ENCODE results near the gene HDAC3.

Gene HDAC3

GRCh38 chr5:141669520-141669919 lies 32.9 kb upstream of the HDAC3 start:
- no peaks in the 10 kb centered on the region for H3K36me3 ChIP-seq (ENCODE audit: insufficient read depth, low read length)
- H3K9me2 ChIP-seq (replicated peaks; ENCODE audit: low read depth, low read length): no peaks in the 10 kb centered on the region
- no peak overlapping the region for H3K9ac ChIP-seq (ENCODE audit: low read depth, low read length, poor library complexity, severe bottlenecking)
- H3K4me2 ChIP-seq (ENCODE audit: low read depth, low read length, poor library complexity, severe bottlenecking): no peak overlapping the region
- no peak overlapping the region for H3K4me3 ChIP-seq (ENCODE audit: low read length, poor library complexity, severe bottlenecking)
- no peaks in the 10 kb centered on the region for H4K20me1 ChIP-seq (ENCODE audit: insufficient read depth, low read length, poor library complexity, severe bottlenecking)
- H3K9me3 ChIP-seq (ENCODE audit: insufficient read depth, low read depth, low read length): no peaks in the 10 kb centered on the region
- no peak overlapping the region for H2AFZ ChIP-seq (ENCODE audit: low read length)
- no peaks in the 10 kb centered on the region for H3F3A ChIP-seq (ENCODE audit: low read depth)
- no peak for TF ChIP-seq EZH2phosphoT487 (IDR thresholded peaks at IDR 0.05; ENCODE audit: borderline replicate concordance)
- peak; percentile 40 for TF ChIP-seq CTCF (conservative IDR thresholded peaks at IDR 0.05; ENCODE audit: low read length)
- no peaks in the 10 kb centered on the region for H3K79me2 ChIP-seq (ENCODE audit: insufficient read depth, low read length)
- no peaks in the 10 kb centered on the region for H3K27me3 ChIP-seq (ENCODE audit: insufficient read depth, low read length, poor library complexity, severe bottlenecking)
- H3K4me1 ChIP-seq (ENCODE audit: insufficient read depth, low read length, poor library complexity, severe bottlenecking): no peaks in the 10 kb centered on the region

- no peak overlapping the region for H2AFZ ChIP-seq (ENCODE audit: low read length)
- H3K4me1 ChIP-seq (ENCODE audit: insufficient read depth, low read length, poor library complexity, severe bottlenecking): no peaks in the 10 kb centered on the region
- no peaks in the 10 kb centered on the region for H3K27me3 ChIP-seq (ENCODE audit: insufficient read depth, low read length, poor library complexity, severe bottlenecking)
- no peak overlapping the region for H3K9ac ChIP-seq (ENCODE audit: low read depth, low read length, poor library complexity, severe bottlenecking)
- TF ChIP-seq CTCF (conservative IDR thresholded peaks at IDR 0.05; ENCODE audit: low read length) (no peak), EZH2phosphoT487 (IDR thresholded peaks at IDR 0.05; ENCODE audit: borderline replicate concordance) (no peak)
- no peaks in the 10 kb centered on the region for H3F3A ChIP-seq (ENCODE audit: low read depth)
- H3K79me2 ChIP-seq (ENCODE audit: insufficient read depth, low read length): no peaks in the 10 kb centered on the region
- no peaks in the 10 kb centered on the region for H3K9me3 ChIP-seq (ENCODE audit: insufficient read depth, low read depth, low read length)
- H3K36me3 ChIP-seq (ENCODE audit: insufficient read depth, low read length): no peaks in the 10 kb centered on the region
- H3K9me2 ChIP-seq (replicated peaks; ENCODE audit: low read depth, low read length): no peaks in the 10 kb centered on the region
- no peak overlapping the region for H3K4me2 ChIP-seq (ENCODE audit: low read depth, low read length, poor library complexity, severe bottlenecking)
- H4K20me1 ChIP-seq (ENCODE audit: insufficient read depth, low read length, poor library complexity, severe bottlenecking): no peaks in the 10 kb centered on the region
- no peak overlapping the region for H3K4me3 ChIP-seq (ENCODE audit: low read length, poor library complexity, severe bottlenecking)
These were observed 32.1 kb upstream of the HDAC3 start for GRCh38 chr5:141668601-141669265.

GRCh38 chr5:141665995-141666940 lies 29.6 kb upstream of the HDAC3 start:
- H3K4me1 ChIP-seq (ENCODE audit: insufficient read depth, low read length, poor library complexity, severe bottlenecking): no peaks in the 10 kb centered on the region
- no peaks in the 10 kb centered on the region for H3F3A ChIP-seq (ENCODE audit: low read depth)
- H3K9me2 ChIP-seq (replicated peaks; ENCODE audit: low read depth, low read length): no peaks in the 10 kb centered on the region
- H3K79me2 ChIP-seq (ENCODE audit: insufficient read depth, low read length): no peaks in the 10 kb centered on the region
- H3K36me3 ChIP-seq (ENCODE audit: insufficient read depth, low read length): no peaks in the 10 kb centered on the region
- no peak for TF ChIP-seq CTCF (conservative IDR thresholded peaks at IDR 0.05; ENCODE audit: low read length)
- no peak overlapping the region for H2AFZ ChIP-seq (ENCODE audit: low read length)
- no peaks in the 10 kb centered on the region for H3K9me3 ChIP-seq (ENCODE audit: insufficient read depth, low read depth, low read length)
- H4K20me1 ChIP-seq (ENCODE audit: insufficient read depth, low read length, poor library complexity, severe bottlenecking): no peaks in the 10 kb centered on the region
- no peak overlapping the region for H3K4me2 ChIP-seq (ENCODE audit: low read depth, low read length, poor library complexity, severe bottlenecking)
- H3K9ac ChIP-seq (ENCODE audit: low read depth, low read length, poor library complexity, severe bottlenecking): no peak overlapping the region
- H3K27me3 ChIP-seq (ENCODE audit: insufficient read depth, low read length, poor library complexity, severe bottlenecking): no peaks in the 10 kb centered on the region
- H3K4me3 ChIP-seq (ENCODE audit: low read length, poor library complexity, severe bottlenecking): no peak overlapping the region

All from Loucy (cell line).